Sigmoid colon (tissue), 7 donors: Measurements from ENCODE around the gene ATP12A. TPM values are rescaled to one million over a fixed set of nuclear protein-coding genes. Genes with fewer than 3 reads are reported as not detected.

Experiments
- DNase-seq: peaks from one replicate; pipeline ENCODE4 v3.0.0-alpha.2; 2019
- H3K27ac ChIP-seq, 4 donors: fragments of 200-600 bp; sonication (generic); one replicate each; pipeline ENCODE4 v1.5.1; 2016 to 2019; ENCODE audit warnings: mild to moderate bottlenecking in 1 of 4
- H3K27me3 ChIP-seq, 3 donors: fragments of 200-600 bp; sonication (generic); one replicate each; pipeline ENCODE4 v1.5.1; 2019; ENCODE audit warnings: mild to moderate bottlenecking in 1 of 3
- H3K36me3 ChIP-seq, 4 donors: fragments of 200-600 bp; sonication (generic); one replicate each; pipeline ENCODE4 v1.5.1; 2016 to 2019
- H3K4me1 ChIP-seq, 4 donors: fragments of 200-600 bp; sonication (generic); one replicate each; pipeline ENCODE4 v1.5.1; 2017 to 2019
- H3K4me3 ChIP-seq, 4 donors: fragments of 200-600 bp; sonication (generic); one replicate each; pipeline ENCODE4 v1.5.1; 2017 to 2019; ENCODE audit warnings: mild to moderate bottlenecking in 2 of 4, moderate library complexity in 1 of 4
- H3K9me3 ChIP-seq, 4 donors: fragments of 200-600 bp in 3 of 4; sonication (generic) in 3 of 4; one replicate each; pipeline versions ENCODE4 v1.5.1 to v1.6.1; 2013 to 2019
- CTCF ChIP-seq, 4 experiments: fragments of 450-650 bp in 3 of 4; fragments of 200-600 bp in 1 of 4; IDR thresholded peaks; one replicate each; pipeline ENCODE4 v1.5.1; 2016 to 2019; ENCODE audit warnings: antibody characterized with exemption in 4 of 4, mild to moderate bottlenecking in 3 of 4, moderate library complexity in 2 of 4
- EP300 ChIP-seq, 4 donors: sonication (generic); formaldehyde crosslinking; IDR thresholded peaks; one replicate each; pipeline ENCODE4 v1.6.1; 2017; ENCODE audit warnings: antibody characterized with exemption in 4 of 4
- POLR2A ChIP-seq, 2 donors: fragments of 450-650 bp; IDR thresholded peaks; one replicate each; pipeline ENCODE4 v1.6.1; 2016; ENCODE audit warnings: antibody characterized with exemption in 2 of 2, mild to moderate bottlenecking in 2 of 2, moderate library complexity in 2 of 2
- POLR2AphosphoS5 ChIP-seq, 4 donors: sonication (generic); formaldehyde crosslinking; IDR thresholded peaks; one replicate each; pipeline ENCODE4 v1.6.1; 2017; ENCODE audit warnings: antibody characterized with exemption in 4 of 4
- WGBS, 2 donors: extraction: QIAGEN DNeasy Blood & Tissue Kit; methylation state at CpG; one replicate each; pipeline ENCODE4 v1.1.7; 2013; 5-methylcytosine and 5-hydroxymethylcytosine counted together
- intact Hi-C: fragments of 100-400 bp; cut with DNase I; formaldehyde crosslinking; loops from one replicate; pipeline ENCODE4 v1.15.1; 2023
- polyA plus RNA-seq, 3 donors: library from polyadenylated mRNA; stranded (reverse); fragments of 200-250 nt; gene quantifications; one replicate each; pipeline ENCODE4 v1.2.3, GENCODE V29; 2013
- total RNA-seq, 4 donors: library from RNA; depleted of rRNA; stranded (reverse); fragments of >200 nt; gene quantifications; one replicate each; pipeline ENCODE4 v1.1.0, GENCODE V29; 2016
- donor health status: healthy with polysubstance abuse.
- donor health status: Bipolar disorder and iron deficiency.
- donor health status: healthy.

ATP12A gene
- total and polyA plus RNA-seq, 7 donors = not detected

- TF ChIP-seq EP300 (IDR thresholded peaks at IDR 0.05) (no peak), POLR2A (IDR thresholded peaks at IDR 0.05) (no peak), CTCF (IDR thresholded peaks at IDR 0.05) (no peak), POLR2AphosphoS5 (IDR thresholded peaks at IDR 0.05) (no peak)
- no peak overlapping the region for H3K4me3 ChIP-seq
- H3K36me3 ChIP-seq = no peaks in the 10 kb centered on the region
- intact Hi-C loops = no loop called here
- WGBS, 2 donors = 40 to 72% methylated on average over 7 of the region's 7 CpGs
- no peaks in the 10 kb centered on the region for H3K9me3 ChIP-seq
- no peaks in the 10 kb centered on the region for H3K4me1 ChIP-seq
- H3K27me3 ChIP-seq = no peaks in the 10 kb centered on the region
- H3K27ac ChIP-seq = no peak overlapping the region
- DNase-seq = no peak
Observed at GRCh38 chr13:24651718-24652345, 28.4 kb upstream of the ATP12A start.

- TF ChIP-seq POLR2AphosphoS5 (IDR thresholded peaks at IDR 0.05) (no peak), POLR2A (IDR thresholded peaks at IDR 0.05) (no peak), EP300 (IDR thresholded peaks at IDR 0.05) (no peak), CTCF (IDR thresholded peaks at IDR 0.05) (no peak)
- Histone ChIP-seq H3K27ac (no peak overlapping the region), H3K36me3 (no peaks in the 10 kb centered on the region), H3K4me3 (no peak overlapping the region), H3K4me1 (no peaks in the 10 kb centered on the region), H3K27me3 (no peaks in the 10 kb centered on the region), H3K9me3 (no peaks in the 10 kb centered on the region)
- WGBS, 2 donors = 87 to 88% methylated on average over 3 of the region's 3 CpGs
- no peak for DNase-seq
- intact Hi-C loops = no loop called here
Observed at GRCh38 chr13:24652359-24652758, 27.8 kb upstream of the ATP12A start.

GRCh38 chr13:24654741-24655140, 25.5 kb upstream of the ATP12A start:
- Histone ChIP-seq H3K27me3 (no peaks in the 10 kb centered on the region), H3K9me3 (no peaks in the 10 kb centered on the region), H3K4me3 (no peak overlapping the region), H3K27ac (no peak overlapping the region), H3K4me1 (no peaks in the 10 kb centered on the region), H3K36me3 (no peaks in the 10 kb centered on the region)
- intact Hi-C loops = no loop called here
- no peak for DNase-seq
- TF ChIP-seq EP300 (IDR thresholded peaks at IDR 0.05) = no peak
- TF ChIP-seq POLR2AphosphoS5 (IDR thresholded peaks at IDR 0.05) = no peak
- TF ChIP-seq POLR2A (IDR thresholded peaks at IDR 0.05) = no peak
- TF ChIP-seq CTCF (IDR thresholded peaks at IDR 0.05) = no peak
- 87 to 96% methylated on average over 7 of the region's 7 CpGs for WGBS, 2 donors

GRCh38 chr13:24659239-24659638, 21.0 kb upstream of the ATP12A start:
- no peak for DNase-seq
- 43 to 63% methylated on average over 3 of the region's 3 CpGs for WGBS, 2 donors
- no peaks in the 10 kb centered on the region for H3K27me3 ChIP-seq
- no peaks in the 10 kb centered on the region for H3K4me1 ChIP-seq
- H3K4me3 ChIP-seq = no peak overlapping the region
- TF ChIP-seq POLR2AphosphoS5 (IDR thresholded peaks at IDR 0.05) (no peak), POLR2A (IDR thresholded peaks at IDR 0.05) (no peak), CTCF (IDR thresholded peaks at IDR 0.05) (no peak), EP300 (IDR thresholded peaks at IDR 0.05) (no peak)
- no peaks in the 10 kb centered on the region for H3K36me3 ChIP-seq
- intact Hi-C loops = no loop called here
- no peak overlapping the region for H3K27ac ChIP-seq
- no peaks in the 10 kb centered on the region for H3K9me3 ChIP-seq
